ENCODE results near the gene VAMP1. TPM values are rescaled to one million over a fixed set of nuclear protein-coding genes. Genes with fewer than 3 reads are reported as not detected.
"Not testable (repeated sequence)": the region's sequence is repeated elsewhere in the genome, so short reads cannot be mapped to it uniquely, and the experiment has no call there.

The VAMP1 gene
- total and polyA plus RNA-seq, 9 of the 15 experiments (the other 6 are each of a cell fraction or from before 2014, with no cell fraction given), result 0.76 to 13.2 (median 4.2) TPM

DNA sequence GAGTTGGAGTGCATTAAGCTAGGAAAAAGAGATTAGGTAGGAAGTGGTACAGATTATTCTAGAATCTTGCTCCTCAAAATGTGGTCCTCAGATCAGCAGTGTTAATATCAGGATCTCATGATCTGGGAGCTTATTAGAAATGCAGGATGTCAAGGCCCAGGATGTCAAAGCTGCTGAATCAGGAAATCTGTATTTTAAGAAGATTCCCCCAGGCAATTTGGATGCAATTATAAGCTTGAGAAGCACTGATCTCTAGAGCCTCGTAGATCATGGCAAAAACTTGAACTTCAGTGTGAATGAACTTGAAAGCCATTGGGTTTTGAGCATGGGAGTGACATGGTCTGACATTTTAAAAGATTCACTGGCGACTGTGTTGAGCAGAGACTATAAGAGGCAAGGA, 30.0 kb upstream of the VAMP1 start:
- no peak overlapping the region for H3K4me2 ChIP-seq (ENCODE audit: insufficient read depth, low read length)
- H3K4me1 ChIP-seq (replicated peaks in 1 of 2; ENCODE audit: control insufficient read depth in 2 of 2, insufficient read depth in 2 of 2, low read length in 2 of 2), result peaks cover 0 to 4% of the 10 kb centered on the region in 2 experiments; a peak in 2 of 5 replicates
- H3K9me1 ChIP-seq (ENCODE audit: control insufficient read depth, insufficient read depth, low read length), result no peaks in the 10 kb centered on the region
- TF ChIP-seq CBX8 (IDR thresholded peaks at IDR 0.05; ENCODE audit: borderline replicate concordance, extremely low read depth, low read depth, low read length, poor library complexity, severe bottlenecking) (no peak), ARHGAP35 (IDR thresholded peaks at IDR 0.05; ENCODE audit: partially characterized antibody) (no peak), HNRNPLL (IDR thresholded peaks at IDR 0.05; ENCODE audit: low read depth, low read length, poor library complexity, severe bottlenecking) (no peak), SAFB (IDR thresholded peaks at IDR 0.05; ENCODE audit: borderline replicate concordance, low read depth, low read length) (no peak), CHD4 (IDR thresholded peaks at IDR 0.05; ENCODE audit: insufficient read depth, insufficient replicate concordance, low read depth, low read length, poor library complexity, severe bottlenecking) (no peak), KDM1A (IDR thresholded peaks at IDR 0.05) (no peak), TBP (optimal IDR thresholded peaks at IDR 0.05; ENCODE audit: low read depth, low read length) (no peak), XRCC4 (IDR thresholded peaks at IDR 0.05; ENCODE audit: extremely low read depth, insufficient read depth, insufficient read length) (no peak), SMAD2 (IDR thresholded peaks at IDR 0.05; ENCODE audit: low read depth, low read length) (no peak)
- TF ChIP-seq, protein P1, sequence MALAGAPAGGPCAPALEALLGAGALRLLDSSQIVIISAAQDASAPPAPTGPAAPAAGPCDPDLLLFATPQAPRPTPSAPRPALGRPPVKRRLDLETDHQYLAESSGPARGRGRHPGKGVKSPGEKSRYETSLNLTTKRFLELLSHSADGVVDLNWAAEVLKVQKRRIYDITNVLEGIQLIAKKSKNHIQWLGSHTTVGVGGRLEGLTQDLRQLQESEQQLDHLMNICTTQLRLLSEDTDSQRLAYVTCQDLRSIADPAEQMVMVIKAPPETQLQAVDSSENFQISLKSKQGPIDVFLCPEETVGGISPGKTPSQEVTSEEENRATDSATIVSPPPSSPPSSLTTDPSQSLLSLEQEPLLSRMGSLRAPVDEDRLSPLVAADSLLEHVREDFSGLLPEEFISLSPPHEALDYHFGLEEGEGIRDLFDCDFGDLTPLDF (CRISPR knock-in tag; IDR thresholded peaks at IDR 0.05), result no peak
- H3K9ac ChIP-seq (ENCODE audit: insufficient read depth in 1 of 2, low read depth in 2 of 2, low read length in 2 of 2), result no peak overlapping the region
- 0 out of 2 replicates have a peak, but pooled peaks cover 3% of the 10 kb centered on the region for H4K20me1 ChIP-seq (replicated peaks; ENCODE audit: control insufficient read depth, insufficient read depth, low read length)
- H3K36me3 ChIP-seq (ENCODE audit: control insufficient read depth, insufficient read depth, low read length), result peaks cover 66% of the 10 kb centered on the region; the same call in 2 of the 3 replicates
- ATAC-seq, result no peak
- 97% methylated on average over 2 of the region's 2 CpGs for WGBS (ENCODE audit: insufficient coverage, low coverage, missing lambda C conversion rate)
- H3K27ac ChIP-seq (ENCODE audit: extremely low read depth, low read depth, low read length), result no peak overlapping the region
- no peak overlapping the region for H3K4me3 ChIP-seq
- no peaks in the 10 kb centered on the region for H3K9me3 ChIP-seq (replicated peaks; ENCODE audit: control insufficient read depth, insufficient read depth, low read depth, low read length)
- ChIA-PET POLR2A (interaction anchor here (0.8 to 0.9 kb wide), 2 partner anchors 39 to 423 kb away, joined by 3 read pairs; no protein-coding TSS in a partner anchor), CTCF (ENCODE audit: low intra/inter-chr PET ratio) (no interaction called here)
- intact Hi-C loops (cut with micrococcal nuclease), result no loop called here
- BruUV-seq (replicated peaks), result no TSS peak
- no peak for DNase-seq (ENCODE audit: extremely low read depth in 1 of 4, low spot score in 3 of 4)
- H3K79me2 ChIP-seq (ENCODE audit: control insufficient read depth, insufficient read depth, low read length), result peaks cover 39% of the 10 kb centered on the region
- no peaks in the 10 kb centered on the region for H3K27me3 ChIP-seq (ENCODE audit: control insufficient read depth in 2 of 2, insufficient read depth in 2 of 2, low read length in 2 of 2)
- no peak for FAIRE-seq
- in situ Hi-C loops (cut with MboI), result no loop called here
- H2AFZ ChIP-seq (ENCODE audit: low read depth, low read length), result no peak overlapping the region

DNA sequence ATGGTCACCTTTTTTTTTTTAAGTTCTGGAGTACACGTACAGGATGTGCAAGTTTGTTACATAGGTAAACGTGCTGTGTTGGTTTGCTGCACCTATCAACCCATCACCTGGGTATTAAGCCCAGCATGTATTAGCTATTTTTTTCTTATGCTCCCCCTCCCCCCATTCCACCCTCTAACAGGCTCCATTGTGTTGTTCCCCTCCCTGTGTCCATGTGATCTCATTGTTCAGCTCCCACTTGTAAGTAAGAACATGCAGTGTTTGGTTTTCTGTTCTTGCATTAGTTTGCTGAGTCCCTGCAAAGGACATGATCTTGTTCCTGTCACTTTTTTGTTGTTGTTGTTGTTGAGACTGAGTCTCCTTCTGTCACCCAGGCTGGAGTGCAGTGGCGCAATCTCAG, 26.8 kb upstream of the VAMP1 start:
- DNase-seq (ENCODE audit: extremely low read depth in 1 of 4, low spot score in 3 of 4); ATAC-seq; H3K9ac ChIP-seq (ENCODE audit: insufficient read depth in 1 of 2, low read depth in 2 of 2, low read length in 2 of 2); FAIRE-seq; intact Hi-C loops (cut with micrococcal nuclease); H3K4me3 ChIP-seq; BruUV-seq (replicated peaks); H3K27ac ChIP-seq (ENCODE audit: extremely low read depth, low read depth, low read length); H3K9me1 ChIP-seq (ENCODE audit: control insufficient read depth, insufficient read depth, low read length); in situ Hi-C loops (cut with MboI); CTCF ChIA-PET (ENCODE audit: low intra/inter-chr PET ratio); H3K9me3 ChIP-seq (replicated peaks; ENCODE audit: control insufficient read depth, insufficient read depth, low read depth, low read length); H3K4me2 ChIP-seq (ENCODE audit: insufficient read depth, low read length); H4K20me1 ChIP-seq (replicated peaks; ENCODE audit: control insufficient read depth, insufficient read depth, low read length); H3K27me3 ChIP-seq (ENCODE audit: control insufficient read depth in 2 of 2, insufficient read depth in 2 of 2, low read length in 2 of 2); H2AFZ ChIP-seq (ENCODE audit: low read depth, low read length): not testable (repeated sequence)
- Histone ChIP-seq H3K4me1 (replicated peaks in 1 of 2; ENCODE audit: control insufficient read depth in 2 of 2, insufficient read depth in 2 of 2, low read length in 2 of 2) (peaks cover 0 to 12% of the 10 kb centered on the region in 2 experiments; a peak in 2 of 5 replicates), H3K79me2 (ENCODE audit: control insufficient read depth, insufficient read depth, low read length) (peaks cover 56% of the 10 kb centered on the region), H3K36me3 (ENCODE audit: control insufficient read depth, insufficient read depth, low read length) (peaks cover 64% of the 10 kb centered on the region; the same call in 2 of the 3 replicates)
- WGBS (ENCODE audit: insufficient coverage, low coverage, missing lambda C conversion rate), result 87% methylated on average over 3 of the region's 3 CpGs
- POLR2A ChIA-PET, result interaction anchor here (0.6 kb wide), 1 partner anchor 18 kb away, joined by 3 read pairs; no protein-coding TSS in a partner anchor
